Naive thymus-derived CD8-positive, alpha-beta T cell (primary cell): ENCODE results near the gene TMEM37. TPM values are rescaled to one million over a fixed set of nuclear protein-coding genes. Genes with fewer than 3 reads are reported as not detected.

Source experiments
- ATAC-seq, 2 donors: fragments of 150-1000 bp; cut with Tn5 transposase in 1 of 2; sonication (Bioruptor Pico), chemical (Tn5 transposase) in 1 of 2; 1 replicate in 1 of 2; 2 replicates in 1 of 2; pipeline ENCODE4 v1.10.0; 2021; ENCODE audit warnings: mild to moderate bottlenecking in 2 of 2, moderate library complexity in 2 of 2
- POLR2A ChIA-PET: fragments of 350-600 bp; sonication (Branson Sonifier 250); formaldehyde crosslinking; loops from one replicate; lab custom pipeline; 2021; ENCODE audit warnings: antibody characterized with exemption; lab: Charles Lee
- DNase-seq, 10 donors: peaks; one replicate each; pipeline versions ENCODE4 v3.0.0 to v3.0.0-alpha.2; 2020 to 2022
- H3K27ac Mint-ChIP-seq, 10 donors: one replicate each; pipeline ENCODE4 v1.8.0; 2020 to 2022; ENCODE audit warnings: mild to moderate bottlenecking in 10 of 10, mixed read lengths in 10 of 10, moderate library complexity in 4 of 10, inconsistent platforms in 1 of 10
- H3K27me3 Mint-ChIP-seq, 5 donors: one replicate each; pipeline ENCODE4 v1.8.0; 2021 to 2022; ENCODE audit warnings: mixed read lengths in 5 of 5
- H3K36me3 Mint-ChIP-seq, 3 donors: one replicate each; pipeline ENCODE4 v1.8.0; 2020 to 2022; ENCODE audit warnings: mixed read lengths in 3 of 3, mild to moderate bottlenecking in 2 of 3, inconsistent platforms in 1 of 3
- H3K4me1 Mint-ChIP-seq, 4 donors: one replicate each; pipeline ENCODE4 v1.8.0; 2021 to 2022; ENCODE audit warnings: mixed read lengths in 4 of 4
- H3K4me3 Mint-ChIP-seq, 10 donors: one replicate each; pipeline ENCODE4 v1.8.0; 2020 to 2022; ENCODE audit warnings: mild to moderate bottlenecking in 10 of 10, mixed read lengths in 10 of 10, moderate library complexity in 6 of 10, inconsistent platforms in 1 of 10
- H3K9me3 Mint-ChIP-seq, 9 donors: one replicate each; pipeline ENCODE4 v1.8.0; 2020 to 2022; ENCODE audit warnings: mixed read lengths in 9 of 9, mild to moderate bottlenecking in 3 of 9, inconsistent platforms in 1 of 9, moderate library complexity in 1 of 9
- polyA plus RNA-seq, 3 donors: library from polyadenylated mRNA; unstranded; fragments of 300-500 nt; fragmentation: Illumina TruSeq; gene quantifications; one replicate each; pipeline ENCODE4 v1.2.3, GENCODE V29; 2021
- total RNA-seq, 8 experiments: library from RNA in 2 of 8; stranded (reverse) in 2 of 8; gene quantifications; one replicate each; pipeline ENCODE4 v1.2.3 and lab custom pipeline; 2021 to 2026

TMEM37 gene
- total and polyA plus RNA-seq, 5 experiments from 2014 or later, result 0.36 TPM; not detected in 4

GRCh38 chr2:119429225-119429981 is 2.3 kb upstream of the TMEM37 start:
- DNase-seq (no peak), ATAC-seq (no peak)
- H3K4me1 Mint-ChIP-seq, result peaks cover 0 to 14% (median 9%) of the 10 kb centered on the region in 4 donors
- H3K9me3 Mint-ChIP-seq, result peaks cover 0 to 2% (median 0%) of the 10 kb centered on the region in 9 donors
- H3K4me3 Mint-ChIP-seq, result peak overlapping the region in 2 of 10 donors; percentile 16 to 37
- no peaks in the 10 kb centered on the region for H3K36me3 Mint-ChIP-seq
- H3K27ac Mint-ChIP-seq, result no peak overlapping the region
- POLR2A ChIA-PET, result interaction anchor here (0.5 kb wide), 1 partner anchor 244 kb away, joined by 4 read pairs; no protein-coding TSS in a partner anchor
- peaks cover 43 to 77% (median 67%) of the 10 kb centered on the region in 5 donors for H3K27me3 Mint-ChIP-seq

GRCh38 chr2:119430023-119430498 is 1.6 kb upstream of the TMEM37 start:
- ATAC-seq, result no peak
- H3K27ac Mint-ChIP-seq, result peak overlapping the region in 1 of 10 donors; percentile 71
- no peak for DNase-seq
- H3K36me3 Mint-ChIP-seq, result no peaks in the 10 kb centered on the region
- POLR2A ChIA-PET, result no interaction called here
- H3K27me3 Mint-ChIP-seq, result peaks cover 41 to 76% (median 65%) of the 10 kb centered on the region in 5 donors
- H3K9me3 Mint-ChIP-seq, result peaks cover 0 to 2% (median 0%) of the 10 kb centered on the region in 9 donors
- H3K4me3 Mint-ChIP-seq, result peak overlapping the region in 7 of 10 donors; percentile 6 to 62 (median 40)
- H3K4me1 Mint-ChIP-seq, result peaks cover 0 to 14% (median 9%) of the 10 kb centered on the region in 4 donors

- peaks cover 0 to 2% (median 0%) of the 10 kb centered on the region in 9 donors for H3K9me3 Mint-ChIP-seq
- peaks cover 0 to 14% (median 9%) of the 10 kb centered on the region in 4 donors for H3K4me1 Mint-ChIP-seq
- ATAC-seq (peak in 1 of 2 donors; percentile 14), DNase-seq (no peak)
- H3K27me3 Mint-ChIP-seq, result peaks cover 30 to 71% (median 62%) of the 10 kb centered on the region in 5 donors
- H3K36me3 Mint-ChIP-seq, result no peaks in the 10 kb centered on the region
- peak overlapping the region; percentile 48 to 81 (median 68) for H3K4me3 Mint-ChIP-seq
- H3K27ac Mint-ChIP-seq, result no peak overlapping the region
- POLR2A ChIA-PET, result no interaction called here
Observed at GRCh38 chr2:119431976-119432850, 559 bp downstream of the TMEM37 start.

- no peaks in the 10 kb centered on the region for H3K36me3 Mint-ChIP-seq
- H3K4me1 Mint-ChIP-seq, result peaks cover 0 to 14% (median 9%) of the 10 kb centered on the region in 4 donors
- peaks cover 0 to 2% (median 0%) of the 10 kb centered on the region in 9 donors for H3K9me3 Mint-ChIP-seq
- H3K27me3 Mint-ChIP-seq, result peaks cover 23 to 64% (median 54%) of the 10 kb centered on the region in 5 donors
- peak overlapping the region in 3 of 10 donors; percentile 30 to 64 (median 35) for H3K4me3 Mint-ChIP-seq
- no peak for ATAC-seq
- no peak overlapping the region for H3K27ac Mint-ChIP-seq
- POLR2A ChIA-PET, result no interaction called here
- DNase-seq, result no peak
Observed at GRCh38 chr2:119432851-119433522, 1.3 kb downstream of the TMEM37 start.

- peaks cover 20 to 56% (median 47%) of the 10 kb centered on the region in 5 donors for H3K27me3 Mint-ChIP-seq
- POLR2A ChIA-PET, result no interaction called here
- peaks cover 0 to 14% (median 9%) of the 10 kb centered on the region in 4 donors for H3K4me1 Mint-ChIP-seq
- H3K9me3 Mint-ChIP-seq, result peaks cover 0 to 2% (median 0%) of the 10 kb centered on the region in 9 donors
- no peak for DNase-seq
- H3K4me3 Mint-ChIP-seq, result peak overlapping the region in 1 of 10 donors; percentile 35
- no peaks in the 10 kb centered on the region for H3K36me3 Mint-ChIP-seq
- no peak overlapping the region for H3K27ac Mint-ChIP-seq
- ATAC-seq, result no peak
Observed at GRCh38 chr2:119433636-119434327, 2.1 kb downstream of the TMEM37 start.

- no peak overlapping the region for H3K4me3 Mint-ChIP-seq
- H3K36me3 Mint-ChIP-seq, result no peaks in the 10 kb centered on the region
- ATAC-seq, result no peak
- H3K4me1 Mint-ChIP-seq, result peaks cover 0 to 14% (median 9%) of the 10 kb centered on the region in 4 donors
- POLR2A ChIA-PET, result no interaction called here
- H3K9me3 Mint-ChIP-seq, result peaks cover 0 to 2% (median 0%) of the 10 kb centered on the region in 9 donors
- DNase-seq, result no peak
- H3K27ac Mint-ChIP-seq, result no peak overlapping the region
- peaks cover 14 to 47% (median 43%) of the 10 kb centered on the region in 5 donors for H3K27me3 Mint-ChIP-seq
Observed at GRCh38 chr2:119434664-119435063, 3.0 kb downstream of the TMEM37 start.

GRCh38 chr2:119435081-119435952 is 3.7 kb downstream of the TMEM37 start:
- H3K9me3 Mint-ChIP-seq, result peaks cover 0 to 2% (median 0%) of the 10 kb centered on the region in 9 donors
- peaks cover 0 to 14% (median 9%) of the 10 kb centered on the region in 4 donors for H3K4me1 Mint-ChIP-seq
- no peaks in the 10 kb centered on the region for H3K36me3 Mint-ChIP-seq
- H3K27me3 Mint-ChIP-seq, result peaks cover 12 to 42% (median 38%) of the 10 kb centered on the region in 5 donors
- no peak overlapping the region for H3K4me3 Mint-ChIP-seq
- POLR2A ChIA-PET, result no interaction called here
- H3K27ac Mint-ChIP-seq, result peak overlapping the region in 1 of 10 donors; percentile 38
- no peak for DNase-seq
- no peak for ATAC-seq

GRCh38 chr2:119435953-119436297 is 4.3 kb downstream of the TMEM37 start:
- H3K9me3 Mint-ChIP-seq, result peaks cover 0 to 2% (median 0%) of the 10 kb centered on the region in 9 donors
- H3K4me1 Mint-ChIP-seq, result peaks cover 0 to 12% (median 8%) of the 10 kb centered on the region in 4 donors
- no peak overlapping the region for H3K4me3 Mint-ChIP-seq
- POLR2A ChIA-PET, result no interaction called here
- no peak for ATAC-seq
- DNase-seq, result no peak
- peaks cover 10 to 42% (median 32%) of the 10 kb centered on the region in 5 donors for H3K27me3 Mint-ChIP-seq
- H3K27ac Mint-ChIP-seq, result peak overlapping the region in 1 of 10 donors; percentile 38
- no peaks in the 10 kb centered on the region for H3K36me3 Mint-ChIP-seq

- ATAC-seq (no peak), DNase-seq (no peak)
- H3K27me3 Mint-ChIP-seq, result peaks cover 8 to 40% (median 26%) of the 10 kb centered on the region in 5 donors
- H3K4me3 Mint-ChIP-seq, result no peak overlapping the region
- POLR2A ChIA-PET, result no interaction called here
- no peaks in the 10 kb centered on the region for H3K36me3 Mint-ChIP-seq
- H3K27ac Mint-ChIP-seq, result no peak overlapping the region
- H3K4me1 Mint-ChIP-seq, result peaks cover 0 to 7% (median 4%) of the 10 kb centered on the region in 4 donors
- H3K9me3 Mint-ChIP-seq, result peaks cover 0 to 2% (median 0%) of the 10 kb centered on the region in 9 donors
Observed at GRCh38 chr2:119436993-119437772, 5.5 kb downstream of the TMEM37 start.

GRCh38 chr2:119438128-119438656 is 6.5 kb downstream of the TMEM37 start:
- no peaks in the 10 kb centered on the region for H3K36me3 Mint-ChIP-seq

More at GRCh38 chr2:119438128-119438656, 6.5 kb downstream of the TMEM37 start:
- ATAC-seq (no peak), DNase-seq (no peak)
- Mint-ChIP-seq H3K9me3 (peaks cover 0 to 2% (median 0%) of the 10 kb centered on the region in 9 donors), H3K27me3 (peaks cover 2 to 30% (median 19%) of the 10 kb centered on the region in 5 donors), H3K27ac (no peak overlapping the region), H3K4me3 (no peak overlapping the region), H3K4me1 (peaks cover 0 to 2% (median 0%) of the 10 kb centered on the region in 4 donors)
- POLR2A ChIA-PET, result no interaction called here
